ENCODE data around the gene EXD3.
"Not testable (repeated sequence)": the region's sequence is repeated elsewhere in the genome, so short reads cannot be mapped to it uniquely, and the experiment has no call there.

Gene EXD3

GRCh38 chr9:137381501-137382443 lies 41.2 kb downstream of the EXD3 start:
- DNase-seq (ENCODE audit: low read depth): no peak
- no peak for TF ChIP-seq CTCF (IDR thresholded peaks at IDR 0.05; ENCODE audit: low read depth, low read length, missing control alignments)
- no peak overlapping the region for H3K4me3 ChIP-seq (ENCODE audit: low read depth, low read length)

- no peak for TF ChIP-seq CTCF (IDR thresholded peaks at IDR 0.05; ENCODE audit: low read depth, low read length, missing control alignments)
- no peak for DNase-seq (ENCODE audit: low read depth)
- no peak overlapping the region for H3K4me3 ChIP-seq (ENCODE audit: low read depth, low read length)
Measured at GRCh38 chr9:137380606-137381005, 42.4 kb downstream of the EXD3 start.

- no peak for DNase-seq (ENCODE audit: low read depth)
- TF ChIP-seq CTCF (IDR thresholded peaks at IDR 0.05; ENCODE audit: low read depth, low read length, missing control alignments): no peak
- H3K4me3 ChIP-seq (ENCODE audit: low read depth, low read length): no peak overlapping the region
Measured at GRCh38 chr9:137380171-137380570, 42.8 kb downstream of the EXD3 start.

GRCh38 chr9:137379761-137380161 lies 43.2 kb downstream of the EXD3 start:
- no peak for TF ChIP-seq CTCF (IDR thresholded peaks at IDR 0.05; ENCODE audit: low read depth, low read length, missing control alignments)
- H3K4me3 ChIP-seq (ENCODE audit: low read depth, low read length): no peak overlapping the region
- DNase-seq (ENCODE audit: low read depth): no peak

- H3K4me3 ChIP-seq (ENCODE audit: low read depth, low read length); DNase-seq (ENCODE audit: low read depth): not testable (repeated sequence)
Measured at GRCh38 chr9:137378688-137379410, 44.1 kb downstream of the EXD3 start.

- no peak for DNase-seq (ENCODE audit: low read depth)
- TF ChIP-seq CTCF (IDR thresholded peaks at IDR 0.05; ENCODE audit: low read depth, low read length, missing control alignments): no peak
- no peak overlapping the region for H3K4me3 ChIP-seq (ENCODE audit: low read depth, low read length)
Measured at GRCh38 chr9:137376386-137376785, 46.6 kb downstream of the EXD3 start.

- H3K4me3 ChIP-seq (ENCODE audit: low read depth, low read length): no peak overlapping the region
- no peak for DNase-seq (ENCODE audit: low read depth)
Measured at GRCh38 chr9:137375321-137376058, 47.5 kb downstream of the EXD3 start.

More at GRCh38 chr9:137375321-137376058, 47.5 kb downstream of the EXD3 start:
- no peak for TF ChIP-seq CTCF (IDR thresholded peaks at IDR 0.05; ENCODE audit: low read depth, low read length, missing control alignments)
